ENCODE measurements around the gene CCBE1.

- TF ChIP-seq KDM1A (IDR thresholded peaks at IDR 0.05; ENCODE audit: low read depth) (no peak), CTCF (IDR thresholded peaks at IDR 0.05) (no peak), CEBPB (IDR thresholded peaks at IDR 0.05) (no peak), SREBF2 (IDR thresholded peaks at IDR 0.05) (no peak), MAX (IDR thresholded peaks at IDR 0.05) (no peak), POLR2A (IDR thresholded peaks at IDR 0.05; ENCODE audit: low read length) (no peak), POLR2AphosphoS2 (conservative IDR thresholded peaks at IDR 0.05; ENCODE audit: low read length) (no peak), SMC3 (IDR thresholded peaks at IDR 0.05) (no peak)
Observed at GRCh38 chr18:59633317-59633716, 63.9 kb downstream of the CCBE1 start.
